HL-60 (cell line): ENCODE data around the gene RSRP1.
"Not testable (repeated sequence)": the region's sequence is repeated elsewhere in the genome, so short reads cannot be mapped to it uniquely, and the experiment has no call there.

Experiments
- POLR2AphosphoS5 ChIP-seq: IDR thresholded peaks from 2 replicates; pipeline ENCODE4 v1.6.1; 2012; ENCODE audit warnings: low read depth
- TF ChIP-seq, protein P1 (sequence below): IDR thresholded peaks from one replicate; pipeline ENCODE4 v1.5.1; 2011; ENCODE audit warnings: low read length, control low read depth, inconsistent platforms; ENCODE audit not compliant: insufficient read depth

DNA sequence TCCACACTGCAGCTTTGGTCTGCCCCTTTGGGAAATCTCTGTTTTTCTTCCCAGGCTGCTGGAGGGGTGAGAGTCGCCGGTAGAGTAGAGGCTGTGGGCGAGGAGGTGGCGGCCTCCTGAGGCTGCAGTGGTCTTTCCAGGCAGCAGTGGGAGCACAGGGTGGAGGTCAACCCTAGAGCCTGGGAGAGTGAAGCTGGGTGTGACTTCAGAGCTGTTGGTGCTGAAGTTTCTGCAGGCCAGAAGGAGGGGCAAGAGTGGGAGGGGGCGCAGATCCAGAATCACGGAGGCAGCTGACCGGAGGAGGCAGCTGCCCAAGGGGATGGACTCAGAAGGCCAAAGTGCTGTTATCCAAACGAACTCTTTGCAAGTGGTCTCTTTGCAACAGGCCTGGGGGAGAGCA is 31.5 kb upstream of the RSRP1 start:
- TF ChIP-seq, protein P1, sequence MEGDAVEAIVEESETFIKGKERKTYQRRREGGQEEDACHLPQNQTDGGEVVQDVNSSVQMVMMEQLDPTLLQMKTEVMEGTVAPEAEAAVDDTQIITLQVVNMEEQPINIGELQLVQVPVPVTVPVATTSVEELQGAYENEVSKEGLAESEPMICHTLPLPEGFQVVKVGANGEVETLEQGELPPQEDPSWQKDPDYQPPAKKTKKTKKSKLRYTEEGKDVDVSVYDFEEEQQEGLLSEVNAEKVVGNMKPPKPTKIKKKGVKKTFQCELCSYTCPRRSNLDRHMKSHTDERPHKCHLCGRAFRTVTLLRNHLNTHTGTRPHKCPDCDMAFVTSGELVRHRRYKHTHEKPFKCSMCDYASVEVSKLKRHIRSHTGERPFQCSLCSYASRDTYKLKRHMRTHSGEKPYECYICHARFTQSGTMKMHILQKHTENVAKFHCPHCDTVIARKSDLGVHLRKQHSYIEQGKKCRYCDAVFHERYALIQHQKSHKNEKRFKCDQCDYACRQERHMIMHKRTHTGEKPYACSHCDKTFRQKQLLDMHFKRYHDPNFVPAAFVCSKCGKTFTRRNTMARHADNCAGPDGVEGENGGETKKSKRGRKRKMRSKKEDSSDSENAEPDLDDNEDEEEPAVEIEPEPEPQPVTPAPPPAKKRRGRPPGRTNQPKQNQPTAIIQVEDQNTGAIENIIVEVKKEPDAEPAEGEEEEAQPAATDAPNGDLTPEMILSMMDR: not testable (repeated sequence)
- TF ChIP-seq POLR2AphosphoS5: not testable (repeated sequence)
